SK-N-SH (cell line): ENCODE measurements around the gene ZNF143. TPM values are rescaled to one million over a fixed set of nuclear protein-coding genes. Genes with fewer than 3 reads are reported as not detected.

Source experiments
- CTCF ChIA-PET: fragments of 300-600, 350-600 bp; formaldehyde crosslinking; extraction: SDS; loops from one replicate; lab custom pipeline; 2021; lab: Yijun Ruan, JAX
- POLR2A ChIA-PET: fragments of 350-600 bp; sonication (Branson Sonifier 250); formaldehyde crosslinking; extraction: SDS; loops from one replicate; lab custom pipeline; 2020; ENCODE audit warnings: antibody characterized with exemption, inconsistent platforms; lab: Yijun Ruan, JAX
- DNase-seq: peaks from one replicate; pipeline ENCODE4 v3.0.0; 2012
- H2AFZ ChIP-seq: fragments of 200-600 bp; sonication (generic); 2 replicates; pipeline ENCODE4 v1.8.1; 2016; ENCODE audit warnings: antibody characterized with exemption, mild to moderate bottlenecking, low read depth
- H3F3A ChIP-seq: fragments of 200-600 bp; sonication (generic); replicated peaks from 2 replicates; pipeline ENCODE3; 2016; ENCODE audit warnings: antibody characterized with exemption, mild to moderate bottlenecking; ENCODE audit not compliant: insufficient read depth
- H3K27ac ChIP-seq, 2 experiments: fragments of 200-500 bp in 1 of 2; fragments of 200-600 bp in 1 of 2; sonication (Bioruptor generic) in 1 of 2; sonication (generic), shearing (Covaris generic) in 1 of 2; 2 replicates each; pipeline versions ENCODE4 v1.5.1 to v1.6.1; 2014 to 2016; ENCODE audit warnings: low read depth in 2 of 2, inconsistent platforms in 1 of 2, low read length in 1 of 2, mild to moderate bottlenecking in 1 of 2, mixed read lengths in 1 of 2
- H3K27me3 ChIP-seq: fragments of 200-600 bp; sonication (generic), shearing (Covaris generic); 2 replicates; pipeline ENCODE4 v1.6.1; 2016; ENCODE audit warnings: mixed run types; ENCODE audit not compliant: insufficient read depth
- H3K36me3 ChIP-seq, 2 experiments: fragments of 200-500 bp in 1 of 2; fragments of 200-600 bp in 1 of 2; sonication (Bioruptor generic) in 1 of 2; sonication (generic) in 1 of 2; replicated peaks in 1 of 2; 2 replicates each; pipeline versions ENCODE3 to v1.5.1; 2014 to 2016; ENCODE audit warnings: low read length in 1 of 2, mild to moderate bottlenecking in 1 of 2; ENCODE audit not compliant: insufficient read depth in 2 of 2, control insufficient read depth in 1 of 2
- H3K4me1 ChIP-seq, 2 experiments: fragments of 200-500 bp in 1 of 2; fragments of 200-600 bp in 1 of 2; sonication (Bioruptor generic) in 1 of 2; sonication (generic), shearing (Covaris generic) in 1 of 2; 2 replicates each; pipeline versions ENCODE4 v1.5.1 to v1.6.1; 2014 to 2016; ENCODE audit warnings: low read depth in 1 of 2, low read length in 1 of 2, mixed run types in 1 of 2; ENCODE audit not compliant: insufficient read depth in 2 of 2, control insufficient read depth in 1 of 2
- H3K4me2 ChIP-seq: fragments of 200-600 bp; sonication (generic), shearing (Covaris generic); 2 replicates; pipeline ENCODE4 v1.6.1; 2017; ENCODE audit warnings: mixed run types
- H3K4me3 ChIP-seq, 2 experiments: fragments of 200-500 bp in 1 of 2; fragments of 200-600 bp in 1 of 2; sonication (Bioruptor generic) in 1 of 2; sonication (generic), shearing (Covaris generic) in 1 of 2; 2 replicates each; pipeline versions ENCODE4 v1.5.1 to v1.8.1; 2014 to 2016; ENCODE audit warnings: low read depth in 2 of 2, inconsistent platforms in 1 of 2, low read length in 1 of 2, mild to moderate bottlenecking in 1 of 2, mixed read lengths in 1 of 2, moderate library complexity in 1 of 2
- H3K79me2 ChIP-seq: fragments of 200-600 bp; sonication (generic); 2 replicates; pipeline ENCODE4 v1.8.1; 2017; ENCODE audit warnings: mild to moderate bottlenecking; ENCODE audit not compliant: insufficient read depth
- H3K9ac ChIP-seq: fragments of 200-600 bp; sonication (generic); 2 replicates; pipeline ENCODE4 v1.6.1; 2017; ENCODE audit warnings: mixed run types
- H3K9me2 ChIP-seq: fragments of 200-600 bp; sonication (generic); 2 replicates; pipeline ENCODE4 v1.6.1; 2017; ENCODE audit warnings: mixed run types
- H3K9me3 ChIP-seq: fragments of 200-600 bp; sonication (generic); 2 replicates; pipeline ENCODE4 v1.6.1; 2017; ENCODE audit warnings: mixed run types, mild to moderate bottlenecking, moderate library complexity
- H4K20me1 ChIP-seq: fragments of 200-600 bp; sonication (generic); 2 replicates; pipeline ENCODE4 v1.6.1; 2017; ENCODE audit warnings: mild to moderate bottlenecking, mixed run types; ENCODE audit not compliant: insufficient read depth
- CHD2 ChIP-seq: fragments of 150-350 bp; IDR thresholded peaks from 2 replicates; pipeline ENCODE4 v1.6.1; 2018; ENCODE audit warnings: low read length; ENCODE audit not compliant: partially characterized antibody
- ELF1 ChIP-seq: IDR thresholded peaks from 2 replicates; pipeline ENCODE4 v1.4.0; 2012
- EZH2phosphoT487 ChIP-seq: fragments of 200-600 bp; sonication (generic); IDR thresholded peaks from 2 replicates; pipeline ENCODE4 v1.6.1; 2017; ENCODE audit warnings: low read depth, mixed run types, mild to moderate bottlenecking, antibody characterized with exemption, moderate library complexity, borderline replicate concordance
- FOSL2 ChIP-seq: IDR thresholded peaks from 2 replicates; pipeline ENCODE4 v1.4.0; 2012; ENCODE audit warnings: low read depth, mild to moderate bottlenecking, moderate library complexity, borderline replicate concordance
- FOXM1 ChIP-seq: IDR thresholded peaks from 2 replicates; pipeline ENCODE4 v1.4.0; 2012; ENCODE audit warnings: low read depth, mild to moderate bottlenecking
- JUND ChIP-seq: IDR thresholded peaks from 2 replicates; pipeline ENCODE4 v1.4.0; 2012
- MEF2A ChIP-seq: IDR thresholded peaks from 2 replicates; pipeline ENCODE4 v1.4.0; 2012; ENCODE audit warnings: low read depth, borderline replicate concordance
- MXI1 ChIP-seq: IDR thresholded peaks from 2 replicates; pipeline ENCODE4 v1.6.1; 2012; ENCODE audit warnings: mild to moderate bottlenecking, low read depth, low read length, improper control_type of control experiment
- NFIC ChIP-seq: IDR thresholded peaks from 2 replicates; pipeline ENCODE4 v1.4.0; 2012; ENCODE audit warnings: borderline replicate concordance
- RCOR1 ChIP-seq: fragments of 150-350 bp; IDR thresholded peaks from 2 replicates; pipeline ENCODE4 v1.6.1; 2017; ENCODE audit warnings: antibody characterized with exemption, low read length
- REST ChIP-seq: IDR thresholded peaks from 2 replicates; pipeline ENCODE4 v1.6.1; 2012; ENCODE audit warnings: mild to moderate bottlenecking, low read depth, low read length, moderate library complexity
- RFX5 ChIP-seq: IDR thresholded peaks from 2 replicates; pipeline ENCODE4 v1.6.1; 2012; ENCODE audit warnings: mild to moderate bottlenecking, improper control_type of control experiment, low read length
- RXRA ChIP-seq: IDR thresholded peaks from 2 replicates; pipeline ENCODE4 v1.4.0; 2012; ENCODE audit warnings: low read depth, mild to moderate bottlenecking, borderline replicate concordance
- SMC3 ChIP-seq: IDR thresholded peaks from 2 replicates; pipeline ENCODE4 v1.6.1; 2012; ENCODE audit warnings: low read depth, low read length, improper control_type of control experiment
- TAF1 ChIP-seq: IDR thresholded peaks from 2 replicates; pipeline ENCODE4 v1.6.1; 2012; ENCODE audit warnings: low read depth, mild to moderate bottlenecking, low read length, moderate library complexity, borderline replicate concordance
- USF1 ChIP-seq: IDR thresholded peaks from 2 replicates; pipeline ENCODE4 v1.4.0; 2012; ENCODE audit warnings: low read depth, borderline replicate concordance
- YY1 ChIP-seq: IDR thresholded peaks from 2 replicates; pipeline ENCODE4 v1.4.0; 2012; ENCODE audit warnings: low read depth, mild to moderate bottlenecking
- WGBS: methylation state at CpG from one replicate; pipeline ENCODE4 v1.1.6; 2017; ENCODE audit warnings: low lambda C conversion rate; 5-methylcytosine and 5-hydroxymethylcytosine counted together
- polyA plus RNA-seq, 3 experiments: library from polyadenylated mRNA; depleted of rRNA; stranded (reverse); fragments of >200 nt; gene quantifications; 2 replicates each; pipeline ENCODE4 v1.2.3, GENCODE V29; 2012
- TF ChIP-seq, protein P1 (sequence below): fragments of 150-350 bp; IDR thresholded peaks from 2 replicates; pipeline ENCODE4 v1.6.1; 2017; ENCODE audit warnings: antibody characterized with exemption, low read length, low read depth, borderline replicate concordance

ZNF143 gene
- polyA plus RNA-seq, 1 of the 3 experiments (the other 2 are of a cell fraction), result 11.3 TPM

- H3K9ac ChIP-seq, result no peak overlapping the region
- H3K79me2 ChIP-seq, result no peaks in the 10 kb centered on the region
- no peak for DNase-seq
- H3K4me2 ChIP-seq, result no peak overlapping the region
- H3K4me3 ChIP-seq, result no peak overlapping the region
- no peak overlapping the region for H2AFZ ChIP-seq
- 100% methylated on average over 1 of the region's 1 CpG for WGBS
- no peak for TF ChIP-seq TAF1
- no peak for TF ChIP-seq FOSL2
- TF ChIP-seq, protein P1, sequence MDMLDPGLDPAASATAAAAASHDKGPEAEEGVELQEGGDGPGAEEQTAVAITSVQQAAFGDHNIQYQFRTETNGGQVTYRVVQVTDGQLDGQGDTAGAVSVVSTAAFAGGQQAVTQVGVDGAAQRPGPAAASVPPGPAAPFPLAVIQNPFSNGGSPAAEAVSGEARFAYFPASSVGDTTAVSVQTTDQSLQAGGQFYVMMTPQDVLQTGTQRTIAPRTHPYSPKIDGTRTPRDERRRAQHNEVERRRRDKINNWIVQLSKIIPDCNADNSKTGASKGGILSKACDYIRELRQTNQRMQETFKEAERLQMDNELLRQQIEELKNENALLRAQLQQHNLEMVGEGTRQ, result no peak
- TF ChIP-seq SMC3, result no peak
- TF ChIP-seq MEF2A, result no peak
- no peak for TF ChIP-seq EZH2phosphoT487
- TF ChIP-seq RXRA, result no peak
- no peak for TF ChIP-seq USF1
- TF ChIP-seq YY1, result no peak
- no peak for TF ChIP-seq ELF1
- no peak for TF ChIP-seq RCOR1
- TF ChIP-seq JUND, result no peak
- no peak for TF ChIP-seq CHD2
- no peak for TF ChIP-seq REST
- no peak for TF ChIP-seq RFX5
- TF ChIP-seq NFIC, result no peak
- no peak for TF ChIP-seq FOXM1
- no peak for TF ChIP-seq MXI1
- H3F3A ChIP-seq, result peaks cover 18% of the 10 kb centered on the region
- H3K36me3 ChIP-seq, result peaks cover 0 to 5% of the 10 kb centered on the region in 2 experiments
- H3K9me3 ChIP-seq, result peaks cover 13% of the 10 kb centered on the region; the same call in 1 of the 2 replicates
- H3K27me3 ChIP-seq, result no peaks in the 10 kb centered on the region
- H3K9me2 ChIP-seq, result no peaks in the 10 kb centered on the region
- ChIA-PET CTCF (interaction anchor here (1.2 kb wide), 1 partner anchor 14 kb away, joined by 3 read pairs; no protein-coding TSS in a partner anchor), POLR2A (no interaction called here)
- H3K27ac ChIP-seq, result no peak overlapping the region
- H4K20me1 ChIP-seq, result no peaks in the 10 kb centered on the region
- H3K4me1 ChIP-seq, result peaks cover 5 to 13% of the 10 kb centered on the region in 2 experiments; a peak in 3 of 4 replicates
Measured at GRCh38 chr11:9563196-9563730, 102.5 kb downstream of the ZNF143 start.
